ENCODE measurements around the gene LENG9. TPM values are rescaled to one million over a fixed set of nuclear protein-coding genes. Genes with fewer than 3 reads are reported as not detected.

LENG9 gene

GRCh38 chr19:54412877-54413276, 50.7 kb downstream of the LENG9 start:
- Histone ChIP-seq H3K9me3 (replicated peaks; ENCODE audit: low read length) (no peaks in the 10 kb centered on the region), H3K4me2 (ENCODE audit: low read length) (no peak overlapping the region), H3K9ac (ENCODE audit: low read depth, low read length) (no peak overlapping the region), H3K4me3 (ENCODE audit: low read length) (no peak overlapping the region), H3K36me3 (ENCODE audit: insufficient read depth, low read length) (no peaks in the 10 kb centered on the region), H3K4me1 (ENCODE audit: control insufficient read depth, insufficient read depth, low read length) (no peaks in the 10 kb centered on the region), H3K27me3 (ENCODE audit: control insufficient read depth, insufficient read depth, low read length) (peaks cover 24% of the 10 kb centered on the region)

Small RNAs within 50 kb of the gene (small RNA-seq; reads per million reads assigned to genes)
- not detected for gene AC245884.3

All from skeletal muscle satellite cell (primary cell).